ENCODE measurements around the gene UBAP2L.
"Not testable (repeated sequence)": the region's sequence is repeated elsewhere in the genome, so short reads cannot be mapped to it uniquely, and the experiment has no call there.

The UBAP2L gene

DNA sequence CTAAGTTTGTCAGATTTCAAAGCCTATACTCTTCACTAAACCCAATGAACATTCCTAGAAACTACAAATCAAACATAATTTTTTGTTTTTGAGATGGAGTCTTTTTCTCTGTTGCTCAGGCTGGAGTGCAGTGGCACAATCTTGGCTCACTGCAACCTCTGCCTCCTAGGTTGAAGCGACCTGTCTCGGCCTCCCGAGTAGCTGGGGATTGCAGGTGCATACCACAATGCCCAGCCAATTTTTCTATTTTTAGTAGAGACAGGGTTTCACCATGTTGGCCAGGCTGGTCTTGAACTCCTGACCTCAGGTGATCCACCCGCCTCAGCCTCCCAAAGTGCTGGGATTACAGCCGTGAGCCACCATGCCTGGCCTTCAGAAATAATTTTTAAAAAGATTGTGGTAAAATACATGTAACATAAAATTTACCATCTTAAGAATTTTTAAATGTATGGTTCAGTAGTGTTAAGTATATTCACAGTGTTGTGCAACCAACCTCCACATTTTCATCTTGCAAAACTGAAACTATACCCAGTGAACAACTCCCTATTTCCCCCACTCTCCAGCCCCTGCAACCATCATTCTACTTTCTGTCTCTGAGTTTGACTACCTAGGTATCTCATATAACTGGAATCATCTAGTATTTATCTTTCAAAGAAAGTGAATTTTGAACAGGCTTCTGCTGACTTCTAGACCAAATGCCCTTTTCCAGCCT, 11.9 kb upstream of the UBAP2L start:
- DNase-seq (ENCODE audit: low read depth in 1 of 2, low spot score in 1 of 2): no peak
- no peak for TF ChIP-seq JUND (IDR thresholded peaks at IDR 0.05; ENCODE audit: low read depth)
- in situ Hi-C loops (cut with HindIII; ENCODE audit: low pct_unique_long_range_greater_than_20kb, low sequenced_read_pairs): no loop called here

DNA sequence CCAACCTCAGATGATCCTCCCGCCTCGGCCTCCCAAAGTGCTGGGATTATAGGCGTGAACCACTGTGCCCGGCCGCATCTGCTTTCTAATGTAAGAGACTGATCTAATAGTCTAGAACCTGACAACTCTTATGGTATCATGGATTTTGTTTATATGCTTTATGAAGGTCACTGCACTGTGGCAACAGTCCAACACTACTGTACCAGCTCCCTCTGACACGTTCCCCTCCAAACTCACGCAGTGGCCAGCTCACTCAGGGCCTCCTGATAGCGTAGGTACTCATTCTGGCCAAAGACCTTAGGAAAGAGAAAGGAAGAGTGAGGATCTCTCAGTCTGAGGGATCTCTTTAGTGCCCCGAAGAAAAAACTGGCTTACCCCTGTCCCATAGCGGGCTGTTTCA, 8.7 kb upstream of the UBAP2L start:
- in situ Hi-C loops (cut with HindIII; ENCODE audit: low pct_unique_long_range_greater_than_20kb, low sequenced_read_pairs): no loop called here

DNA sequence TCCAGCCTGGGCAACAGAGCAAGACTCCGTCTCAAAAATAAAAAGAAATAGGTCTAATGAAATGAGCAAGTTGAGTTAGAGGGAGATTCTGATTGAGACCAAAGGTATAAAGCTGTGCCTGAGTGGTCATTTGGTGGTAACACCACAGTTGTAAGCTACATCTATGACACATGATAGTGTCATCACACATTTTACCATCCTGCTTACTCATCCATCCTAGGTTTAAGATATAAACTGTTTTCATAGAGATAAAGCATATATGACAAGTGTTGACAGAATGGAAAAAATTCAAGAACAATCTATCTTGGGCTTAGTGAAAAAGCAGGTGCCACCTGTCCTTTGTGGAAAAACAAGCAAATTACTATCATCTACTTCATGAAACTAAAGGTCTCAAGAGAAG, 7.5 kb upstream of the UBAP2L start:
- no peak for TF ChIP-seq JUND (IDR thresholded peaks at IDR 0.05; ENCODE audit: low read depth)
- in situ Hi-C loops (cut with HindIII; ENCODE audit: low pct_unique_long_range_greater_than_20kb, low sequenced_read_pairs): no loop called here
- no peak for DNase-seq (ENCODE audit: low read depth in 1 of 2, low spot score in 1 of 2)

More for the DNA sequence above, 8.7 kb upstream of the UBAP2L start:
- TF ChIP-seq JUND (IDR thresholded peaks at IDR 0.05; ENCODE audit: low read depth): no peak
- DNase-seq (ENCODE audit: low read depth in 1 of 2, low spot score in 1 of 2): no peak

DNA sequence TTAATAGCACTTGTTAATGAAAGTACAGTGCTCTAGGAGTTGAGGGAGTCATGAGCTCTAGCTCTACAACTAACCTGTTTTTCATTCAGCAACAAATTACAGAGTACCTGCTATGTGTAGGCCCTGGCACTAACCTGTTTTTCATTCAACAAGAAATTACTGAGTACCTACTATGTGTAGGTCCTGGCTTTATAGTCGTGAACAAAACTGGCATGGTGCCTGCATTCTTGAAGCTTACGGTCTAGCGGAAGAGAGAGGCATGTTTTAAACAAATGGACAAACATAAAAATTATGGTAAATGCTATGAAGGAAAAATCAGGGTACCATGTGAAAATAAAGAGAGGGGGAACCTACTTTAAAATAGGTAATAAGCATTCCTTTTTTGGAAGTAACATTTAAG, 2.2 kb upstream of the UBAP2L start:
- DNase-seq (ENCODE audit: low read depth in 1 of 2, low spot score in 1 of 2): no peak
- in situ Hi-C loops (cut with HindIII; ENCODE audit: low pct_unique_long_range_greater_than_20kb, low sequenced_read_pairs): no loop called here
- no peak for TF ChIP-seq JUND (IDR thresholded peaks at IDR 0.05; ENCODE audit: low read depth)

DNA sequence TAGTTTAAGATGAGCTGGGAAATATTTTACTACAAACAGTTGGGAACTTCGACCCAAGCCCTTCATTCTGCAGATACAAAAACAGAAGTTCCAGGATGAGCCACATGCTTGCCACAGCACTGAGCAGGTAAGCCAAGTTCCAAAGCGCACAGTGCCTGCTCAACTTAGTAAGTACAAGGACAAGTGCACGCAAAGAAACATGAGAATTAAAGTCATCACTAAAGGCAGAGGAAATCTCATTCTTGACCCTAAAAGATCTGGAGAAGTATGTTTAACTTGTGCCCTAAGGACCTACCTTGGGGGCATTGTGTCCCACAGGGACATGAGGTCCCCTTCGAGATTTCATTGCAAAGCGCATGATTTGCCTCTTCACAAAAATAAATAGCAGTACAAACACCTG, 1.2 kb upstream of the UBAP2L start:
- in situ Hi-C loops (cut with HindIII; ENCODE audit: low pct_unique_long_range_greater_than_20kb, low sequenced_read_pairs): no loop called here
- no peak for TF ChIP-seq JUND (IDR thresholded peaks at IDR 0.05; ENCODE audit: low read depth)
- DNase-seq (ENCODE audit: low read depth in 1 of 2, low spot score in 1 of 2): peak in 1 of 2 experiments; percentile 54

DNA sequence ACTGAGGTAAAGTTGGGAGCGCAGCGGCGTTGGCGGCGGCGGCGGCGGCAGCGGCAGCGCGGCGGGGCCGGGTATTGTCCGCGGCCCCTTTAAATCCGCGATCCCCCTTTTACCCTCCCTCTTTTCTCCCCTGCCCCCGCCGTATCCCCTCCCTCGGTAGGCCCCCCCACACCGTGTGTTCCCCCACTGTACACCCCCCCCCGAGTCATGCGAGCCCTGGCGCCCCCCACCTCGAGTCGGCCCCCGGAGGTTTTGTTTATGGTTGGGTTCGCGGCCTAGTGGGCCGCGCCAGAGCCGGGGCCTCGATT, 169 bp downstream of the UBAP2L start:
- no peak for DNase-seq (ENCODE audit: low read depth in 1 of 2, low spot score in 1 of 2)
- TF ChIP-seq JUND (IDR thresholded peaks at IDR 0.05; ENCODE audit: low read depth): no peak
- in situ Hi-C loops (cut with HindIII; ENCODE audit: low pct_unique_long_range_greater_than_20kb, low sequenced_read_pairs): no loop called here

DNA sequence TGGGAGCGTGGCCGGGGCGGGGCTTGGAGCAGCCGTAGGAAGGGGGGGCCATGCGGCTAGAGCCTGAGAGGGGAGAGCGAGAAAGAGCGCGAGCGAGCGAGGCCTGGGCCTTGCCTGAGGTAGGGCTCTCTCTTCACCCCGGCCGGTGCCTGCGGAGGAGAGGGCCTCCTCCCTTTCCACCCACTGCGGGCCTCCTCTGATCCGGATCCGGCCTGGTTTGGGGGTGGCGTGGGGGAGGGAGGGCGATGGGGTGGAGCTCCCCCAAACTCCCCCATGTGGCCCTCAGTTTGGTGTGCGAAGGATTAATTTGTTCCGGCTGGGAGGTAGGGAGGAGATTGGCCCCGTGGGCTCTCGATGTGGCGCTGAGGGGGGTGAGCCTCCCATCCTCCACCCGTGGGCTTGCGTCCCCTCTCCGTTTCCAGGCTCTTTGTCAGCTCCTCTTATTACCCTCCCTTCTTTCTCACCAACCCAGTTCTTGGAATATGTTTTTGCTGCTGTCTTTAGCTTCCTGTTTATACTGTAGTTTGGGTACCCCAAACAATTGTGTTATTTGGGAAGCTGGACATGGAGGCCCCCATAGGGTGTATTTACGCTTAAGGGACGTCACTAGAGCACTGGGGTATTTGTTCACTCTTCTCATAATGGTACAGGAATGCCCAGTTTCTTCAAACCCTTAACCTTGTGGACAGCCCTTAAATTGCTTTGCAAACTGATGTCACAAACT, 685 bp downstream of the UBAP2L start:
- no peak for TF ChIP-seq JUND (IDR thresholded peaks at IDR 0.05; ENCODE audit: low read depth)
- in situ Hi-C loops (cut with HindIII; ENCODE audit: low pct_unique_long_range_greater_than_20kb, low sequenced_read_pairs): no loop called here
- peak in 1 of 2 experiments; percentile 65 for DNase-seq (ENCODE audit: low read depth in 1 of 2, low spot score in 1 of 2)

DNA sequence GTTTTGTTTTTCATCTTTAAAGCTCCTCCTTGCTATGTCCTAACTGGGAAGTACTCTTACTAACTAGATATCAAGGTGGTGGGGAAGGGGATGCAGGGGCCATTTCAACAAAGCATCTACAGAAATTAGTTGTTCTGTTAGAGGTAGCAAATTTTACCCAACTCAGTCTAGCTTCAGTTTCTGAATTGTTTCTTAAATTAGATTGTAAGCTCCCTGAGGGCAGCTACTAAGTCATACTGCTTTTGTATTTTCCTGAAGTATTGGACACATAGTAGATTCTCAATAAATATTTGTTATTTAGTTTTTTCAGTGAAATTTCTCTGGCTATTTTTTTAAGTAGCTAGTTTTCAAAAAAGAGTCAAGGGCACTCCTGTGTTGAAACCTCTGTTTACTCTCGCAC, 1.8 kb downstream of the UBAP2L start:
- no peak for DNase-seq (ENCODE audit: low read depth in 1 of 2, low spot score in 1 of 2)
- no peak for TF ChIP-seq JUND (IDR thresholded peaks at IDR 0.05; ENCODE audit: low read depth)
- in situ Hi-C loops (cut with HindIII; ENCODE audit: low pct_unique_long_range_greater_than_20kb, low sequenced_read_pairs): no loop called here

DNA sequence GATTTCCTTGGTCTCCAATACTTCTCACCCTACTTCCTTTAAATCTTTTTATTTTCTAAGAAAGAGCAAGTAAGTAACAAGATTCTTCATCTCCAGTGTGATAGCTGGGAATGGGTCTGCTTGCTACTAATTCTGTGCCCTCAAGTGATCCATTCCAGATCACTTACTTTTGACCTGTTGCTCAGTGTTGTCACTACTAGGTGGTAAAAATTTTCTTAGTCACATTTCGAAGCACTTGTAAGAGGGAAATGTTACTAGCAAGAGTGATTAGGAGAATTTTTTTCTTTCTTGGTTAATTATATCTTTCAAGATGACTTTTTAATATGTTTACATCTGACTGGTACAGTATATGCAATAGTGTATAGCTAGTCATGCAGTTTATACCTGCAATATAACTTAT, 2.2 kb downstream of the UBAP2L start:
- in situ Hi-C loops (cut with HindIII; ENCODE audit: low pct_unique_long_range_greater_than_20kb, low sequenced_read_pairs): no loop called here
- DNase-seq (ENCODE audit: low read depth in 1 of 2, low spot score in 1 of 2): no peak
- no peak for TF ChIP-seq JUND (IDR thresholded peaks at IDR 0.05; ENCODE audit: low read depth)

DNA sequence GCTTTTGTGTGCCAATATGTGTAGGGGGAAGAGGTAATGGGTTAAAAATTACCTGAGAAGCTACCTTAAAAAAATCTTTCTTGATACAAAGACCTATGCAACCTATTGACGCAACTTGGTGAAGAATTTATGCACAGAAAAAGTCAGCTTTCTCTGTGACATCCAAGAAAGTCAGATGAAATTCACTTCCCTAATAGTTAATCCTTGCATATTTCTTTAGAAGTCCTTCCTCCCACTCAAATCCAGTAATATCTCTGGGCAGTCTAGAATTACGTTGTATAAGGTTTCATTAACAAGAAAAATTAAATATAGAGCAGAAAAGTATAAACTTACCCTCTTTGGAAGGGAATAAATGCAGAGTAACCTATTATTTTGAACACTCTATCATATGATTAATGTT, 2.9 kb downstream of the UBAP2L start:
- DNase-seq (ENCODE audit: low read depth in 1 of 2, low spot score in 1 of 2): no peak
- TF ChIP-seq JUND (IDR thresholded peaks at IDR 0.05; ENCODE audit: low read depth): no peak
- in situ Hi-C loops (cut with HindIII; ENCODE audit: low pct_unique_long_range_greater_than_20kb, low sequenced_read_pairs): no loop called here

DNA sequence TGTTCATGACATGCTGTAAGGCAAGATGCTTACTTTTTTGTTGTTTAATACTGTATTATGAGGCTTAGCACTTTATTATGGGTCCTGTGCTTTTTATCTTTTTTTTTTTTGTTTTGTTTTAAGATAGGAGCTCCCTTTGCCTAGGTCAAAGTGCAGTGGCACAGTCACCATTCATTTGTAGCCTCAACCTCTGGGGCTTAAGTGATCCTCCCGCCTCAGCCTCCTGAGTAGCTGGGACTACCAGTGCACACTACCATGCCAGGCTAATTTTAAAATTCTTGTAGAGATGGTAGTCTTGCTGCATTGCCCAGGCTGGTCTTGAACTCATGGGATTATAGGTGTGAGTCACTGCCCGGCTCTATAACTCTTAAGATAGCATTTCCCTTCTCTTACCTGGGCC, 4.6 kb downstream of the UBAP2L start:
- no peak for DNase-seq (ENCODE audit: low read depth in 1 of 2, low spot score in 1 of 2)
- no peak for TF ChIP-seq JUND (IDR thresholded peaks at IDR 0.05; ENCODE audit: low read depth)
- in situ Hi-C loops (cut with HindIII; ENCODE audit: low pct_unique_long_range_greater_than_20kb, low sequenced_read_pairs): no loop called here

DNA sequence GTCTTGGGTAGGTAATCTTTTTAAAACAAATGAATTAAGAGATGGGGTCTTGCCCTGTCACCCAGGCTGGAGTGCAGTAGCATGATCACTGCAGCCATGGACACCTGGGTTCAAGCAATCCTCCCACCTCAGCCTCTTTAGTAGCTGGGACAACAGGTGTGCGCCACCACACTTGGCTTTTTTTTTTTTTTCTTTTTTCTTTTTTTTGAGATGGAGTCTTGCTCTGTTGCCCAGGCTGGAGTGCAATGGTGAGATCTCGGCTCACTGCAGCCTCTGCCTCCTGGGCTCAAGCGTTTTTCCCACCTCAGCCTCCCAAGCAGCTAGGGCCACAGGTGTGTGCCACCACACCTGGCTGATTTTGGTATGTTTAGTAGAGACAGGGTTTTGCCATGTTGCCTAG, 10.4 kb downstream of the UBAP2L start:
- in situ Hi-C loops (cut with HindIII; ENCODE audit: low pct_unique_long_range_greater_than_20kb, low sequenced_read_pairs); DNase-seq (ENCODE audit: low read depth in 1 of 2, low spot score in 1 of 2): not testable (repeated sequence)

DNA sequence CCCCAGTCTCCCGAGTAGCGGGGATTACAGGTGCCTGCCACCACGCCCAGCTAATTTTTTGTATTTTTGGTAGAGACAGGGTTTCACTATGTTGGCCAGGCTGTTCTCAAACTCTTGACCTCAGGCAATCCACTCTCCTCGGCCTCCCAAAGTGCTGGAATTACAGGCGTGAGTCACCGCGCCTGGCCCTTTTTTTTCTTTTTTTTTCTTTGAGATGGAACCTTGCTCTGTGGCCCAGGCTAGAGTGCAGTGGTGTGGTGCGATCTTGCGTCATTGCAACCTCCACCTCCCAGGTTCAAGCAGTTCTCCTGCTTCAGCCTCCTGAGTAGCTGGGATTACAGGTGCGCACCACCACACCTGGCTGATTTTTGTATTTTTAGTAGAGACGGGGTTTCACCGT, 12.4 kb downstream of the UBAP2L start:
- in situ Hi-C loops (cut with HindIII; ENCODE audit: low pct_unique_long_range_greater_than_20kb, low sequenced_read_pairs): not testable (repeated sequence)

DNA sequence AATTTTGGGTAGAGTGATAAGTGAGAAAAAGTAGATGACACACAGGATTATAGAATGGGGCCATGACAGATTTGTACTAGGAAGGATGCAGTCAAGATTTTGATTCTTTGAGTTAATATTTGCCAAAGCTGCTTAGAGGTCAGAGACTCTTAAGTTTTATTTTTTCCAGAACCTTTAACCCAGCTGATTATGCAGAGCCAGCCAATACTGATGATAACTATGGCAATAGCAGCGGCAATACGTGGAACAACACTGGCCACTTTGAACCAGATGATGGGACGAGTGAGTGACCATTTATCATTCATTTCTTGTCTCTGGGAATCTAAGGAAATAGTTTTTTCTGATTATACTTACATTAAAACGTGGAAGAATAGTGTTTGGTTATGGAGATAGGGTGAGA, 16.1 kb downstream of the UBAP2L start:
- TF ChIP-seq JUND (IDR thresholded peaks at IDR 0.05; ENCODE audit: low read depth): no peak
- DNase-seq (ENCODE audit: low read depth in 1 of 2, low spot score in 1 of 2): no peak
- in situ Hi-C loops (cut with HindIII; ENCODE audit: low pct_unique_long_range_greater_than_20kb, low sequenced_read_pairs): no loop called here

More for the DNA sequence above, 12.4 kb downstream of the UBAP2L start:
- not testable (repeated sequence) for DNase-seq (ENCODE audit: low read depth in 1 of 2, low spot score in 1 of 2)

All from T47D (cell line).